ENCODE measurements around the gene GP9. TPM values are rescaled to one million over a fixed set of nuclear protein-coding genes. Genes with fewer than 3 reads are reported as not detected.

GP9 gene
- total RNA-seq, 1 experiment from 2014 or later: not detected

GRCh38 chr3:129103296-129103695 is 42.7 kb downstream of the GP9 start:
- no TSS peak for BruUV-seq (replicated peaks)
- POLR2A ChIA-PET (ENCODE audit: unreplicated experiment): interaction anchor here (0.9 kb wide), 1 partner anchor 306 kb away, joined by 6 read pairs; no protein-coding TSS in a partner anchor
- Histone ChIP-seq H3K27ac (no peak overlapping the region), H3K27me3 (ENCODE audit: insufficient read depth, low read depth) (no peaks in the 10 kb centered on the region), H3K4me3 (no peak overlapping the region), H4K20me1 (ENCODE audit: insufficient read depth) (peaks cover 38% of the 10 kb centered on the region), H3K9me3 (ENCODE audit: insufficient read depth, low read depth) (no peaks in the 10 kb centered on the region), H3K36me3 (ENCODE audit: low read depth) (0 out of 2 replicates have a peak, but pooled peaks cover 3% of the 10 kb centered on the region), H3F3A (ENCODE audit: insufficient read depth, low read depth) (no peaks in the 10 kb centered on the region), H3K4me1 (replicated peaks; ENCODE audit: insufficient read depth) (no peaks in the 10 kb centered on the region), H3K4me2 (no peak overlapping the region), H2AFZ (no peak overlapping the region), H3K9me2 (ENCODE audit: insufficient read depth) (no peaks in the 10 kb centered on the region), H3K79me2 (ENCODE audit: low read depth) (no peaks in the 10 kb centered on the region)
- CTCF ChIA-PET: no interaction called here
- no peak for DNase-seq
- TF ChIP-seq CTCF (conservative IDR thresholded peaks at IDR 0.05) (no peak), EZH2 (IDR thresholded peaks at IDR 0.05; ENCODE audit: low read depth) (no peak)
- intact Hi-C loops (cut with micrococcal nuclease; ENCODE audit: unreplicated experiment): no loop called here

- no peak overlapping the region for H2AFZ ChIP-seq
- intact Hi-C loops (cut with micrococcal nuclease; ENCODE audit: unreplicated experiment): no loop called here
- H3K9me3 ChIP-seq (ENCODE audit: insufficient read depth, low read depth): no peaks in the 10 kb centered on the region
- no peaks in the 10 kb centered on the region for H3K4me1 ChIP-seq (replicated peaks; ENCODE audit: insufficient read depth)
- no peak for TF ChIP-seq EZH2 (IDR thresholded peaks at IDR 0.05; ENCODE audit: low read depth)
- no peak for TF ChIP-seq CTCF (conservative IDR thresholded peaks at IDR 0.05)
- H3K4me2 ChIP-seq: no peak overlapping the region
- H4K20me1 ChIP-seq (ENCODE audit: insufficient read depth): peaks cover 40% of the 10 kb centered on the region
- no peak for DNase-seq
- ChIA-PET CTCF (no interaction called here), POLR2A (ENCODE audit: unreplicated experiment) (interaction anchor here (0.6 to 0.9 kb wide), 2 partner anchors 17 to 306 kb away, joined by 6 to 23 read pairs; partner anchors contain the start of gene RAB43)
- H3K9me2 ChIP-seq (ENCODE audit: insufficient read depth): no peaks in the 10 kb centered on the region
- no peaks in the 10 kb centered on the region for H3K79me2 ChIP-seq (ENCODE audit: low read depth)
- BruUV-seq (replicated peaks): no TSS peak
- H3K4me3 ChIP-seq: no peak overlapping the region
- H3F3A ChIP-seq (ENCODE audit: insufficient read depth, low read depth): no peaks in the 10 kb centered on the region
- no peak overlapping the region for H3K27ac ChIP-seq
- H3K36me3 ChIP-seq (ENCODE audit: low read depth): 0 out of 2 replicates have a peak, but pooled peaks cover 3% of the 10 kb centered on the region
- no peaks in the 10 kb centered on the region for H3K27me3 ChIP-seq (ENCODE audit: insufficient read depth, low read depth)
Measured at GRCh38 chr3:129104051-129104450, 43.5 kb downstream of the GP9 start.

GRCh38 chr3:129104498-129105079 is 44.0 kb downstream of the GP9 start:
- intact Hi-C loops (cut with micrococcal nuclease; ENCODE audit: unreplicated experiment): no loop called here
- Histone ChIP-seq H3K4me2 (no peak overlapping the region), H2AFZ (no peak overlapping the region), H4K20me1 (ENCODE audit: insufficient read depth) (peaks cover 40% of the 10 kb centered on the region), H3K36me3 (ENCODE audit: low read depth) (0 out of 2 replicates have a peak, but pooled peaks cover 3% of the 10 kb centered on the region), H3K9me2 (ENCODE audit: insufficient read depth) (no peaks in the 10 kb centered on the region), H3K4me1 (replicated peaks; ENCODE audit: insufficient read depth) (no peaks in the 10 kb centered on the region), H3K27ac (no peak overlapping the region), H3K9me3 (ENCODE audit: insufficient read depth, low read depth) (no peaks in the 10 kb centered on the region), H3F3A (ENCODE audit: insufficient read depth, low read depth) (no peaks in the 10 kb centered on the region), H3K4me3 (no peak overlapping the region), H3K79me2 (ENCODE audit: low read depth) (no peaks in the 10 kb centered on the region), H3K27me3 (ENCODE audit: insufficient read depth, low read depth) (no peaks in the 10 kb centered on the region)
- DNase-seq: no peak
- ChIA-PET CTCF (no interaction called here), POLR2A (ENCODE audit: unreplicated experiment) (interaction anchor here (0.6 to 0.9 kb wide), 2 partner anchors 17 to 307 kb away, joined by 6 to 23 read pairs; partner anchors contain the start of gene RAB43)
- no peak for TF ChIP-seq EZH2 (IDR thresholded peaks at IDR 0.05; ENCODE audit: low read depth)
- no peak for TF ChIP-seq CTCF (conservative IDR thresholded peaks at IDR 0.05)
- BruUV-seq (replicated peaks): no TSS peak
